H9 (cell line): ENCODE results near the gene SLC35F3. TPM values are rescaled to one million over a fixed set of nuclear protein-coding genes. Genes with fewer than 3 reads are reported as not detected.

ENCODE experiments used
- DNase-seq: peaks from one replicate; pipeline ENCODE4 v3.0.0-alpha.2; 2017
- H2AFZ ChIP-seq: one replicate; pipeline ENCODE4 v1.6.1; 2013; ENCODE audit warnings: mild to moderate bottlenecking, low read length, control low read depth, moderate library complexity
- H2AK5ac ChIP-seq: 2 replicates; pipeline ENCODE4 v1.6.1; 2013; ENCODE audit warnings: low read length, control low read depth, mixed read lengths; ENCODE audit not compliant: insufficient read length
- H2BK120ac ChIP-seq: one replicate; pipeline ENCODE4 v1.6.1; 2013; ENCODE audit warnings: low read depth, mild to moderate bottlenecking, low read length, control low read depth, inconsistent platforms; ENCODE audit not compliant: poor library complexity, severe bottlenecking
- H2BK12ac ChIP-seq: 2 replicates; pipeline ENCODE4 v1.6.1; 2013; ENCODE audit warnings: low read length, control low read depth, mixed read lengths, low read depth; ENCODE audit not compliant: insufficient read length
- H2BK15ac ChIP-seq: 2 replicates; pipeline ENCODE4 v1.6.1; 2013; ENCODE audit warnings: low read depth, low read length, control low read depth
- H2BK20ac ChIP-seq: one replicate; pipeline ENCODE4 v1.6.1; 2013; ENCODE audit warnings: low read depth, mild to moderate bottlenecking, low read length, control low read depth, inconsistent platforms; ENCODE audit not compliant: poor library complexity, severe bottlenecking
- H2BK5ac ChIP-seq: 2 replicates; pipeline ENCODE4 v1.6.1; 2013; ENCODE audit warnings: low read length, control low read depth, mixed read lengths; ENCODE audit not compliant: insufficient read length
- H3K14ac ChIP-seq: 2 replicates; pipeline ENCODE4 v1.6.1; 2013; ENCODE audit warnings: low read length, control low read depth; ENCODE audit not compliant: insufficient read depth
- H3K18ac ChIP-seq: 2 replicates; pipeline ENCODE4 v1.6.1; 2013; ENCODE audit warnings: low read depth, mild to moderate bottlenecking, mixed read lengths, low read length, control low read depth; ENCODE audit not compliant: insufficient read length
- H3K23ac ChIP-seq: 2 replicates; pipeline ENCODE4 v1.6.1; 2013; ENCODE audit warnings: low read length, control low read depth, mixed read lengths, low read depth; ENCODE audit not compliant: insufficient read length
- H3K23me2 ChIP-seq: 2 replicates; pipeline ENCODE4 v1.6.1; 2013; ENCODE audit warnings: low read depth, mild to moderate bottlenecking, mixed read lengths, low read length, control low read depth; ENCODE audit not compliant: insufficient read length, poor library complexity, severe bottlenecking
- H3K27ac ChIP-seq: 2 replicates; pipeline ENCODE4 v1.5.1; 2013; ENCODE audit warnings: low read length, control low read depth, mixed read lengths, low read depth; ENCODE audit not compliant: insufficient read length
- H3K27me3 ChIP-seq: 2 replicates; pipeline ENCODE4 v1.6.1; 2013; ENCODE audit warnings: low read length, control low read depth, inconsistent platforms; ENCODE audit not compliant: insufficient read depth
- H3K4ac ChIP-seq: 2 replicates; pipeline ENCODE4 v1.6.1; 2013; ENCODE audit warnings: low read depth, mild to moderate bottlenecking, control low read depth, inconsistent platforms, low read length, moderate library complexity
- H3K4me1 ChIP-seq: 2 replicates; pipeline ENCODE4 v1.6.1; 2013; ENCODE audit warnings: low read length, control low read depth, inconsistent platforms; ENCODE audit not compliant: insufficient read depth
- H3K4me2 ChIP-seq: 2 replicates; pipeline ENCODE4 v1.6.1; 2013; ENCODE audit warnings: low read length, control low read depth, mixed read lengths; ENCODE audit not compliant: insufficient read length, insufficient read depth
- H3K56ac ChIP-seq: 2 replicates; pipeline ENCODE4 v1.6.1; 2013; ENCODE audit warnings: low read depth, mild to moderate bottlenecking, mixed read lengths, low read length, control low read depth; ENCODE audit not compliant: insufficient read length
- H3K79me1 ChIP-seq: 2 replicates; pipeline ENCODE4 v1.6.1; 2013; ENCODE audit warnings: low read depth, mild to moderate bottlenecking, moderate library complexity, low read length, control low read depth, inconsistent platforms; ENCODE audit not compliant: insufficient read depth, poor library complexity, severe bottlenecking
- H3K79me2 ChIP-seq: 2 replicates; pipeline ENCODE4 v1.6.1; 2013; ENCODE audit warnings: low read length, control low read depth, inconsistent platforms; ENCODE audit not compliant: insufficient read depth
- H3K9ac ChIP-seq: 2 replicates; pipeline ENCODE4 v1.6.1; 2013; ENCODE audit warnings: low read length, control low read depth, mixed read lengths; ENCODE audit not compliant: insufficient read length; ENCODE audit errors: extremely low read depth
- H3K9me3 ChIP-seq: one replicate; pipeline ENCODE4 v1.6.1; 2013; ENCODE audit warnings: low read depth, low read length, inconsistent platforms; ENCODE audit not compliant: control insufficient read depth
- H3T11ph ChIP-seq: one replicate; pipeline ENCODE4 v1.6.1; 2013; ENCODE audit warnings: mild to moderate bottlenecking, low read length, control low read depth, inconsistent platforms
- H4K20me1 ChIP-seq: one replicate; pipeline ENCODE4 v1.6.1; 2013; ENCODE audit not compliant: control insufficient read depth, insufficient read length, insufficient read depth
- H4K5ac ChIP-seq: 2 replicates; pipeline ENCODE4 v1.6.1; 2013; ENCODE audit warnings: low read depth, mild to moderate bottlenecking, mixed read lengths, low read length, control low read depth; ENCODE audit not compliant: insufficient read length
- H4K8ac ChIP-seq: replicated peaks from 2 replicates; pipeline ENCODE4 v1.6.1; 2013; ENCODE audit warnings: low read length, control low read depth, mixed read lengths, low read depth; ENCODE audit not compliant: insufficient read length
- H4K91ac ChIP-seq: 2 replicates; pipeline ENCODE4 v1.6.1; 2013; ENCODE audit warnings: low read depth, mild to moderate bottlenecking, moderate library complexity, mixed read lengths, low read length, control low read depth; ENCODE audit not compliant: insufficient read length
- H3K27ac Mint-ChIP-seq, 3 experiments: 2 replicates in 2 of 3; 3 replicates in 1 of 3; pipeline ENCODE4 v1.8.0; 2020 to 2021; ENCODE audit warnings: mixed read lengths in 3 of 3, mild to moderate bottlenecking in 1 of 3, moderate library complexity in 1 of 3
- H3K27me3 Mint-ChIP-seq: 2 replicates; pipeline ENCODE4 v1.8.0; 2021; ENCODE audit warnings: low read depth, mild to moderate bottlenecking, moderate library complexity, mixed read lengths
- H3K36me3 Mint-ChIP-seq, 3 experiments: 2 replicates in 2 of 3; 3 replicates in 1 of 3; pipeline ENCODE4 v1.8.0; 2020 to 2021; ENCODE audit warnings: low read depth in 3 of 3, mixed read lengths in 3 of 3; ENCODE audit not compliant: insufficient read depth in 1 of 3
- H3K4me1 Mint-ChIP-seq, 2 experiments: 2 replicates each; pipeline ENCODE4 v1.8.0; 2020; ENCODE audit warnings: mixed read lengths in 2 of 2
- H3K4me3 Mint-ChIP-seq, 2 experiments: 2 replicates in 1 of 2; 3 replicates in 1 of 2; pipeline ENCODE4 v1.8.0; 2020 to 2021; ENCODE audit warnings: mild to moderate bottlenecking in 2 of 2, mixed read lengths in 2 of 2, moderate library complexity in 1 of 2
- H3K9me3 Mint-ChIP-seq, 2 experiments: 2 replicates in 1 of 2; 3 replicates in 1 of 2; pipeline ENCODE4 v1.8.0; 2020; ENCODE audit warnings: mild to moderate bottlenecking in 2 of 2, mixed read lengths in 2 of 2, moderate library complexity in 1 of 2
- CTCF ChIP-seq: fragments of 200-600 bp; sonication (generic); conservative IDR thresholded peaks from 3 replicates; pipeline ENCODE4 v1.8.0; 2021; ENCODE audit warnings: antibody characterized with exemption, mild to moderate bottlenecking
- WGBS: extraction: QIAGEN DNeasy Blood & Tissue Kit; methylation state at CpG from one replicate; pipeline ENCODE4 v1.1.7; 2013; ENCODE audit warnings: missing lambda C conversion rate, low lambda C conversion rate, mixed read lengths; ENCODE audit not compliant: insufficient read length; ENCODE audit errors: extremely low coverage; 5-methylcytosine and 5-hydroxymethylcytosine counted together
- total RNA-seq: library from RNA; stranded (reverse); gene quantifications from 2 replicates; pipeline ENCODE4 v1.2.1, GENCODE V29; 2021

SLC35F3 gene
- total RNA-seq, 1 experiment from 2014 or later: 0.81 TPM

GRCh38 chr1:234315091-234315541 lies 410.6 kb downstream of the SLC35F3 start:
- H3T11ph ChIP-seq: no peak overlapping the region
- H3K9ac ChIP-seq: no peak overlapping the region
- Mint-ChIP-seq H3K27ac (no peak overlapping the region), H3K27me3 (peaks cover 10% of the 10 kb centered on the region), H3K9me3 (no peaks in the 10 kb centered on the region), H3K4me3 (no peak overlapping the region), H3K4me1 (peaks cover 22 to 23% of the 10 kb centered on the region in 2 experiments), H3K36me3 (no peaks in the 10 kb centered on the region; a peak in 2 of 7 replicates)
- H2BK20ac ChIP-seq: no peak overlapping the region
- DNase-seq: no peak
- H2AK5ac ChIP-seq: no peak overlapping the region
- H2BK12ac ChIP-seq: no peak overlapping the region
- H3K56ac ChIP-seq: no peak overlapping the region
- H2BK120ac ChIP-seq: no peak overlapping the region
- no peak overlapping the region for H4K91ac ChIP-seq
- no peak overlapping the region for H3K18ac ChIP-seq
- no peaks in the 10 kb centered on the region for H3K23me2 ChIP-seq
- no peaks in the 10 kb centered on the region for H3K27me3 ChIP-seq
- no peak for TF ChIP-seq CTCF
- H3K23ac ChIP-seq: no peak overlapping the region
- H3K4me1 ChIP-seq: peaks cover 4% of the 10 kb centered on the region; the same call in 1 of the 2 replicates
- H2AFZ ChIP-seq: no peak overlapping the region
- H2BK5ac ChIP-seq: no peak overlapping the region
- no peak overlapping the region for H4K8ac ChIP-seq
- no peak overlapping the region for H4K5ac ChIP-seq
- no peak overlapping the region for H2BK15ac ChIP-seq
- H3K79me1 ChIP-seq: no peaks in the 10 kb centered on the region
- no peak overlapping the region for H3K4me2 ChIP-seq
- no peak overlapping the region for H3K4ac ChIP-seq
- H3K79me2 ChIP-seq: no peaks in the 10 kb centered on the region
- no peak overlapping the region for H3K14ac ChIP-seq
- WGBS: no CpG with 5 or more reads among the region's 6 CpGs
- H3K27ac ChIP-seq: no peak overlapping the region
- no peaks in the 10 kb centered on the region for H3K9me3 ChIP-seq
- no peaks in the 10 kb centered on the region for H4K20me1 ChIP-seq
